ENCODE data around the gene CD69.

- TF ChIP-seq CTCF (IDR thresholded peaks at IDR 0.05; ENCODE audit: insufficient read depth, low read depth, low read length) (no peak), EZH2 (IDR thresholded peaks at IDR 0.05; ENCODE audit: insufficient read depth, low read length) (no peak)
Observed at GRCh38 chr12:9792961-9793617, 32.4 kb upstream of the CD69 start.

Measured in astrocyte (in vitro differentiated cells and primary cell).